Measurements from ENCODE around the gene MACROH2A2.

- no peak for TF ChIP-seq BHLHE40 (IDR thresholded peaks at IDR 0.05; ENCODE audit: borderline replicate concordance)
- no peak for TF ChIP-seq PKNOX1 (IDR thresholded peaks at IDR 0.05)
Observed at GRCh38 chr10:70106958-70107791, 54.5 kb downstream of the MACROH2A2 start.

Measured in HEK293T (cell line).